GM12878 (cell line): Measurements from ENCODE around the gene ZFR. TPM values are rescaled to one million over a fixed set of nuclear protein-coding genes. Genes with fewer than 3 reads are reported as not detected.

Experiments
- ATAC-seq: fragments of 200-7000 bp; cut with Tn5 transposase; 3 replicates; pipeline ENCODE4 v1.9.1; 2020; ENCODE audit warnings: mild to moderate bottlenecking, moderate library complexity
- BruUV-seq: library from RNA; stranded (reverse); fragments of 400-500 nt; replicated peaks from 2 replicates; lab custom pipeline; 2021; lab: Mats Ljungman, UMichigan
- CTCF ChIA-PET: fragments of 300-600 bp; sonication (Branson Sonifier 250); formaldehyde crosslinking; extraction: SDS; loops from one replicate; lab custom pipeline; 2021; ENCODE audit warnings: inconsistent platforms; lab: Yijun Ruan, JAX
- POLR2A ChIA-PET: fragments of 350-600 bp; formaldehyde crosslinking; extraction: SDS; loops from one replicate; lab custom pipeline; 2021; ENCODE audit warnings: inconsistent platforms; lab: Charles Lee
- RAD21 ChIA-PET: fragments of 300-600 bp; sonication (Branson Sonifier 250); formaldehyde crosslinking; loops from one replicate; lab custom pipeline; 2023; ENCODE audit warnings: antibody characterized with exemption; ENCODE audit not compliant: unreplicated experiment; lab: Charles Lee
- SMC1A ChIA-PET: fragments of 300-600 bp; sonication (Branson Sonifier 250); formaldehyde crosslinking; loops from one replicate; lab custom pipeline; 2023; ENCODE audit not compliant: unreplicated experiment, uncharacterized antibody; lab: Charles Lee
- DNase-seq: peaks from one replicate; pipeline ENCODE4 v3.0.0-alpha.2; 2011; ENCODE audit warnings: low read depth, low spot score
- FAIRE-seq: peaks from 3 replicates; lab custom pipeline; 2011; peaks lifted over from hg19 to GRCh38; lab: Jason Lieb, UNC
- H2AFZ ChIP-seq: 2 replicates; pipeline ENCODE4 v1.6.0; 2011; ENCODE audit warnings: low read depth, low read length, control low read depth; ENCODE audit not compliant: control insufficient read depth
- H3K27ac ChIP-seq: 2 replicates; pipeline ENCODE4 v1.5.1; 2011; ENCODE audit warnings: control low read depth; ENCODE audit not compliant: control insufficient read depth, insufficient read depth
- H3K27me3 ChIP-seq, 2 experiments: replicated peaks in 1 of 2; 2 replicates each; pipeline versions ENCODE4 v1.6.0 to v1.6.1; 2011; ENCODE audit warnings: low read length in 1 of 2; ENCODE audit not compliant: control insufficient read depth in 2 of 2, insufficient read depth in 2 of 2
- H3K36me3 ChIP-seq, 2 experiments: 2 replicates each; pipeline ENCODE4 v1.5.1; 2011; ENCODE audit warnings: low read length in 1 of 2; ENCODE audit not compliant: control insufficient read depth in 2 of 2, insufficient read depth in 2 of 2
- H3K4me1 ChIP-seq: 2 replicates; pipeline ENCODE4 v1.6.1; 2011; ENCODE audit warnings: mild to moderate bottlenecking, low read length, moderate library complexity, mixed read lengths; ENCODE audit not compliant: control insufficient read depth, insufficient read depth
- H3K4me2 ChIP-seq: 2 replicates; pipeline ENCODE4 v1.6.0; 2011; ENCODE audit warnings: control low read depth; ENCODE audit not compliant: control insufficient read depth, insufficient read depth
- H3K4me3 ChIP-seq: fragments of 200-600 bp; sonication (generic); 2 replicates; pipeline ENCODE4 v1.5.1; 2016
- H3K79me2 ChIP-seq: 2 replicates; pipeline ENCODE4 v1.6.0; 2011; ENCODE audit warnings: low read length; ENCODE audit not compliant: control insufficient read depth, insufficient read depth
- H3K9ac ChIP-seq: 2 replicates; pipeline ENCODE4 v1.8.0; 2011; ENCODE audit warnings: low read length, control low read depth, mixed read lengths; ENCODE audit not compliant: control insufficient read depth, insufficient read depth
- H3K9me3 ChIP-seq: replicated peaks from 3 replicates; pipeline ENCODE4 v1.5.1; 2011; ENCODE audit warnings: mild to moderate bottlenecking, low read length; ENCODE audit not compliant: control insufficient read depth, insufficient read depth
- H4K20me1 ChIP-seq: 2 replicates; pipeline ENCODE4 v1.6.0; 2011; ENCODE audit not compliant: control insufficient read depth, insufficient read depth
- BCL11A ChIP-seq: IDR thresholded peaks from 2 replicates; pipeline ENCODE4 v1.6.1; 2011; ENCODE audit warnings: low read depth, low read length
- HDAC6 ChIP-seq: fragments of 200-600 bp; sonication (generic); IDR thresholded peaks from one replicate; pipeline ENCODE4 v1.8.0; 2017; ENCODE audit warnings: antibody characterized with exemption; ENCODE audit not compliant: unreplicated experiment
- MYB ChIP-seq: fragments of 150-350 bp; IDR thresholded peaks from 2 replicates; pipeline ENCODE4 v1.6.1; 2014; ENCODE audit warnings: mild to moderate bottlenecking, low read depth, low read length, borderline replicate concordance
- NFXL1 ChIP-seq: fragments of 450-650 bp; IDR thresholded peaks from 2 replicates; pipeline ENCODE4 v1.6.1; 2017; ENCODE audit warnings: antibody characterized with exemption, mild to moderate bottlenecking, borderline replicate concordance
- NR2C2 ChIP-seq: IDR thresholded peaks from 2 replicates; pipeline ENCODE4 v1.6.1; 2011; ENCODE audit warnings: borderline replicate concordance, low read depth; ENCODE audit not compliant: control insufficient read depth, insufficient read length
- TAF1 ChIP-seq: IDR thresholded peaks from 2 replicates; pipeline ENCODE4 v1.6.1; 2011; ENCODE audit warnings: mild to moderate bottlenecking, low read depth, low read length, borderline replicate concordance
- ZNF274 ChIP-seq: IDR thresholded peaks from one replicate; pipeline ENCODE4 v1.8.0; 2011; ENCODE audit not compliant: insufficient read length, insufficient read depth
- WGBS: methylation state at CpG from one replicate; pipeline ENCODE4 v1.1.6; 2016; ENCODE audit warnings: low lambda C conversion rate; ENCODE audit not compliant: insufficient replicate concordance, insufficient coverage; ENCODE audit errors: missing lambda C conversion rate; 5-methylcytosine and 5-hydroxymethylcytosine counted together
- in situ Hi-C: fragments of 300-500 bp; cut with MboI; formaldehyde crosslinking; loops from 9 replicates; pipeline ENCODE4 v1.14.3; 2018; ENCODE audit warnings: mixed read lengths
- intact Hi-C: fragments of 100-400 bp; cut with micrococcal nuclease; formaldehyde crosslinking; loops from one replicate; pipeline ENCODE4 v1.14.2; 2022; ENCODE audit not compliant: unreplicated experiment
- polyA plus RNA-seq, 11 experiments: library from polyadenylated mRNA; depleted of rRNA in 4 of 11; unstranded in 6 of 11; stranded (reverse) in 5 of 11; fragments of >200 nt; fragmentation: Nextera tagmentation in 4 of 11; fragmentation: Illumina TruSeq in 1 of 11; extraction: Ambion mirVana in 4 of 11; extraction: Trizol in 1 of 11; gene quantifications; 1 replicate in 1 of 11; 2 replicates in 10 of 11; pipeline versions ENCODE4 v1.2.1 to v1.2.3, GENCODE V29; 2011 to 2016; ENCODE audit warnings: inconsistent platforms in 2 of 11, missing spikeins in 2 of 11, low read depth in 1 of 11
- total RNA-seq, 4 experiments: library from RNA; depleted of rRNA in 3 of 4; stranded (reverse); fragments of >200 nt in 3 of 4; fragmentation: Illumina TruSeq in 1 of 4; extraction: Trizol in 1 of 4; gene quantifications; 2 replicates each; pipeline versions ENCODE4 v1.2.1 to v1.2.3, GENCODE V29; 2013 to 2021
- TF ChIP-seq, protein P1 (sequence below): IDR thresholded peaks from 2 replicates; pipeline ENCODE4 v1.6.1; 2012; ENCODE audit warnings: low read length, inconsistent platforms
- TF ChIP-seq, protein P2 (sequence below): fragments of 450-650 bp; IDR thresholded peaks from 2 replicates; pipeline ENCODE4 v1.6.1; 2016; ENCODE audit warnings: mild to moderate bottlenecking

ZFR gene
- total and polyA plus RNA-seq, 10 of the 15 experiments (the other 5 are each of a cell fraction or from before 2014, with no cell fraction given) = 33.7 to 90.6 (median 72.9) TPM

DNA sequence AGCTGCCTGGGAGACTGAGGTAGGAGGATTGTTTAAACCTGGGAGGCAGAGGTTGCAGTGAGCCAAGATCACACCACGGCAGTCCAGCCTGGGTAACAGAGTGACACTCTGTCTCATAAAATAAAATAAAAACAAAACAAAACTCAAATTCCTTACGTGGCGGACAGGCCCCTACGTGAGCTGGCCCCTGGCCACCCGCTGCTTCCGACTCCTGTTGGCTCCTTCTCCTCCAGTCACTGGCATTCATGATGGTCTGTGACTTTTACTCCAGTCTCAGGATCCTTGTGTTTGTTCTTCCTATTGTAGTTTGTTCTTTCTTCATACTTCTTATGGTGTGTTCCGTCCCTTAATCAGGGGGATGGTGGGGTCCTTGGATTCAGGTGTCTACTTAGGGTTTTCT, 28.5 kb upstream of the ZFR start:
- TF ChIP-seq ZNF274 (no peak), HDAC6 (no peak), NFXL1 (no peak), BCL11A (no peak), MYB (no peak), TAF1 (no peak), NR2C2 (no peak)
- TF ChIP-seq, protein P1, sequence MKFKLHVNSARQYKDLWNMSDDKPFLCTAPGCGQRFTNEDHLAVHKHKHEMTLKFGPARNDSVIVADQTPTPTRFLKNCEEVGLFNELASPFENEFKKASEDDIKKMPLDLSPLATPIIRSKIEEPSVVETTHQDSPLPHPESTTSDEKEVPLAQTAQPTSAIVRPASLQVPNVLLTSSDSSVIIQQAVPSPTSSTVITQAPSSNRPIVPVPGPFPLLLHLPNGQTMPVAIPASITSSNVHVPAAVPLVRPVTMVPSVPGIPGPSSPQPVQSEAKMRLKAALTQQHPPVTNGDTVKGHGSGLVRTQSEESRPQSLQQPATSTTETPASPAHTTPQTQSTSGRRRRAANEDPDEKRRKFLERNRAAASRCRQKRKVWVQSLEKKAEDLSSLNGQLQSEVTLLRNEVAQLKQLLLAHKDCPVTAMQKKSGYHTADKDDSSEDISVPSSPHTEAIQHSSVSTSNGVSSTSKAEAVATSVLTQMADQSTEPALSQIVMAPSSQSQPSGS = no peak
- TF ChIP-seq, protein P2, sequence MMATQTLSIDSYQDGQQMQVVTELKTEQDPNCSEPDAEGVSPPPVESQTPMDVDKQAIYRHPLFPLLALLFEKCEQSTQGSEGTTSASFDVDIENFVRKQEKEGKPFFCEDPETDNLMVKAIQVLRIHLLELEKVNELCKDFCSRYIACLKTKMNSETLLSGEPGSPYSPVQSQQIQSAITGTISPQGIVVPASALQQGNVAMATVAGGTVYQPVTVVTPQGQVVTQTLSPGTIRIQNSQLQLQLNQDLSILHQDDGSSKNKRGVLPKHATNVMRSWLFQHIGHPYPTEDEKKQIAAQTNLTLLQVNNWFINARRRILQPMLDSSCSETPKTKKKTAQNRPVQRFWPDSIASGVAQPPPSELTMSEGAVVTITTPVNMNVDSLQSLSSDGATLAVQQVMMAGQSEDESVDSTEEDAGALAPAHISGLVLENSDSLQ = no peak
- TF ChIP-seq, all 136 proteins: peak for 0
- SMC1A ChIA-PET = interaction anchor here (0.6 kb wide), 1 partner anchor 1121 kb away, joined by 5 read pairs; no protein-coding TSS in a partner anchor
- Histone ChIP-seq H3K9ac (no peak overlapping the region), H3K27ac (no peak overlapping the region), H3K4me3 (no peak overlapping the region), H4K20me1 (no peaks in the 10 kb centered on the region), H3K79me2 (no peaks in the 10 kb centered on the region), H3K9me3 (no peaks in the 10 kb centered on the region), H3K27me3 (no peaks in the 10 kb centered on the region; a peak in 1 of 4 replicates), H3K36me3 (no peaks in the 10 kb centered on the region), H2AFZ (no peak overlapping the region), H3K4me1 (no peaks in the 10 kb centered on the region), H3K4me2 (no peak overlapping the region)
- ATAC-seq (no peak), FAIRE-seq (no peak), DNase-seq (no peak)
- in situ Hi-C loops = loop anchor here (25.0 kb wide), 1 partner anchor 464 kb away; no protein-coding TSS in a partner anchor
- intact Hi-C loops = no loop called here
- WGBS = 58% methylated on average over 7 of the region's 7 CpGs
- RAD21 ChIA-PET = no interaction called here
- no TSS peak for BruUV-seq
- POLR2A ChIA-PET = no interaction called here
- CTCF ChIA-PET = no interaction called here
